ENCODE data around the gene CILP.

GRCh38 chr15:65246026-65246714 lies 34.9 kb upstream of the CILP start:
- TF ChIP-seq POLR2A (IDR thresholded peaks at IDR 0.05; ENCODE audit: low read depth, low read length) (no peak), TAF1 (IDR thresholded peaks at IDR 0.05; ENCODE audit: borderline replicate concordance, low read depth, low read length) (no peak), POLR2AphosphoS5 (IDR thresholded peaks at IDR 0.05; ENCODE audit: low read depth, low read length) (no peak)

Data from GM12892 (cell line).